K562 (cell line): ENCODE results near the gene BBX. TPM values are rescaled to one million over a fixed set of nuclear protein-coding genes. Genes with fewer than 3 reads are reported as not detected.

ENCODE experiments used
- ATAC-seq: fragments of 200-7000 bp; cut with Tn5 transposase; 3 replicates; pipeline ENCODE4 v1.9.1; 2020; ENCODE audit warnings: moderate library complexity
- BruUV-seq: library from RNA; stranded (reverse); fragments of 400-500 nt; replicated peaks from 2 replicates; lab custom pipeline; 2021; lab: Mats Ljungman, UMichigan
- CTCF ChIA-PET: fragments of 300-600 bp; formaldehyde crosslinking; extraction: SDS; loops from one replicate; lab custom pipeline; 2021; ENCODE audit warnings: low intra/inter-chr PET ratio; lab: Yijun Ruan, JAX
- POLR2A ChIA-PET: fragments of 300-600, 350-650 bp; sonication (Branson Sonifier 250); formaldehyde crosslinking; extraction: SDS; loops from one replicate; lab custom pipeline; 2021; ENCODE audit warnings: antibody characterized with exemption, inconsistent platforms; lab: Yijun Ruan, JAX
- DNase-seq, 4 experiments: peaks; one replicate each; pipeline versions ENCODE4 v3.0.0 to v3.0.0-alpha.2; 2011 to 2018; ENCODE audit warnings: low spot score in 3 of 4, mixed read lengths in 3 of 4; ENCODE audit errors: extremely low read depth in 1 of 4
- FAIRE-seq: peaks from 2 replicates; lab custom pipeline; 2011; peaks lifted over from hg19 to GRCh38; lab: Jason Lieb, UNC
- H2AFZ ChIP-seq: 2 replicates; pipeline ENCODE4 v1.6.0; 2011; ENCODE audit warnings: low read depth, low read length, control low read depth, inconsistent platforms
- H3K27ac ChIP-seq: fragments of 200-600 bp; 3 replicates; pipeline ENCODE4 v1.8.0; 2011; ENCODE audit warnings: low read depth, mild to moderate bottlenecking, control low read depth, inconsistent platforms, low read length, moderate library complexity, mixed read lengths; ENCODE audit errors: extremely low read depth
- H3K27me3 ChIP-seq, 2 experiments: fragments of 300-600 bp in 1 of 2; 2 replicates in 1 of 2; 3 replicates in 1 of 2; pipeline versions ENCODE4 v1.6.0 to v1.8.0; 2011; ENCODE audit warnings: inconsistent platforms in 2 of 2, low read length in 2 of 2, mild to moderate bottlenecking in 1 of 2, mixed read lengths in 1 of 2, moderate library complexity in 1 of 2; ENCODE audit not compliant: control insufficient read depth in 2 of 2, insufficient read depth in 2 of 2
- H3K36me3 ChIP-seq: fragments of 300-600 bp; 3 replicates; pipeline ENCODE4 v1.8.0; 2011; ENCODE audit warnings: mild to moderate bottlenecking, low read length, inconsistent platforms; ENCODE audit not compliant: control insufficient read depth, insufficient read depth
- H3K4me1 ChIP-seq, 2 experiments: fragments of 200-600 bp in 1 of 2; replicated peaks in 1 of 2; 2 replicates in 1 of 2; 3 replicates in 1 of 2; pipeline versions ENCODE4 v1.5.1 to v1.8.0; 2011; ENCODE audit warnings: inconsistent platforms in 2 of 2, low read length in 2 of 2, mild to moderate bottlenecking in 1 of 2, mixed read lengths in 1 of 2, moderate library complexity in 1 of 2; ENCODE audit not compliant: control insufficient read depth in 2 of 2, insufficient read depth in 2 of 2
- H3K4me2 ChIP-seq: 2 replicates; pipeline ENCODE4 v1.6.1; 2011; ENCODE audit warnings: low read length, control low read depth, inconsistent platforms, mixed read lengths; ENCODE audit not compliant: insufficient read depth
- H3K4me3 ChIP-seq: fragments of 200-600 bp; sonication (generic), shearing (Covaris generic); 2 replicates; pipeline ENCODE4 v1.5.1; 2016; ENCODE audit warnings: control low read depth, inconsistent platforms
- H3K79me2 ChIP-seq: fragments of 200-600 bp; 3 replicates; pipeline ENCODE4 v1.8.0; 2011; ENCODE audit warnings: low read length, inconsistent platforms; ENCODE audit not compliant: control insufficient read depth, insufficient read depth
- H3K9ac ChIP-seq, 2 experiments: 2 replicates each; pipeline versions ENCODE4 v1.6.0 to v1.6.1; 2011; ENCODE audit warnings: low read depth in 2 of 2, low read length in 2 of 2, control low read depth in 1 of 2, inconsistent platforms in 1 of 2, mild to moderate bottlenecking in 1 of 2, mixed read lengths in 1 of 2; ENCODE audit not compliant: insufficient read depth in 1 of 2
- H3K9me1 ChIP-seq: one replicate; pipeline ENCODE4 v1.6.0; 2011; ENCODE audit warnings: inconsistent platforms, mild to moderate bottlenecking, low read length, moderate library complexity; ENCODE audit not compliant: control insufficient read depth, insufficient read depth
- H3K9me3 ChIP-seq: replicated peaks from 2 replicates; pipeline ENCODE4 v1.5.1; 2011; ENCODE audit warnings: low read depth, low read length, inconsistent platforms; ENCODE audit not compliant: control insufficient read depth, insufficient read depth
- H4K20me1 ChIP-seq: replicated peaks from 2 replicates; pipeline ENCODE4 v1.6.1; 2011; ENCODE audit warnings: low read length, inconsistent platforms, mixed read lengths; ENCODE audit not compliant: control insufficient read depth, insufficient read depth
- ARID2 ChIP-seq: fragments of 450-650 bp; IDR thresholded peaks from 2 replicates; pipeline ENCODE4 v1.6.1; 2017; ENCODE audit warnings: antibody characterized with exemption, mild to moderate bottlenecking
- BHLHE40 ChIP-seq: IDR thresholded peaks from 2 replicates; pipeline ENCODE4 v1.6.1; 2011; ENCODE audit warnings: low read length, improper control_type of control experiment
- C11orf30 ChIP-seq: fragments of 450-650 bp; IDR thresholded peaks from 2 replicates; pipeline ENCODE4 v1.6.1; 2016; ENCODE audit warnings: low read depth, mild to moderate bottlenecking
- CEBPB ChIP-seq: fragments of 450-650 bp; IDR thresholded peaks from 2 replicates; pipeline ENCODE4 v1.6.1; 2016; ENCODE audit warnings: missing genetic modification characterization, missing compliant biosample characterization
- ETV5 ChIP-seq: sonication (generic); formaldehyde crosslinking; IDR thresholded peaks from 2 replicates; pipeline ENCODE4 v1.4.0; 2020; ENCODE audit warnings: low read depth, mild to moderate bottlenecking, missing genetic modification reagents
- MAFG ChIP-seq: fragments of 450-650 bp; conservative IDR thresholded peaks from 2 replicates; pipeline ENCODE4 v1.6.1; 2016; ENCODE audit warnings: missing genetic modification characterization, missing compliant biosample characterization
- MAFK ChIP-seq: IDR thresholded peaks from 2 replicates; pipeline ENCODE4 v1.6.1; 2011; ENCODE audit warnings: low read length, improper control_type of control experiment
- PRPF4 ChIP-seq: fragments of 200-400 bp; formaldehyde crosslinking; IDR thresholded peaks from one replicate; pipeline ENCODE4 v1.6.1; 2017; ENCODE audit warnings: low read length, low read depth, mild to moderate bottlenecking; ENCODE audit not compliant: insufficient read depth, poor library complexity, severe bottlenecking
- PYGO2 ChIP-seq: fragments of 450-650 bp; IDR thresholded peaks from 2 replicates; pipeline ENCODE4 v1.6.1; 2016; ENCODE audit warnings: mild to moderate bottlenecking, missing genetic modification characterization, moderate library complexity, missing compliant biosample characterization
- SLC30A9 ChIP-seq: fragments of 250-450 bp; sonication (Bioruptor Pico); IDR thresholded peaks from 2 replicates; pipeline ENCODE4 v1.8.0; 2022; ENCODE audit warnings: mild to moderate bottlenecking, moderate library complexity
- ZNF23 ChIP-seq: fragments of 250-450 bp; sonication (Bioruptor Pico); IDR thresholded peaks from 2 replicates; pipeline ENCODE4 v1.4.0; 2020; ENCODE audit warnings: mild to moderate bottlenecking
- ZNF316 ChIP-seq: fragments of 450-650 bp; IDR thresholded peaks from 2 replicates; pipeline ENCODE4 v1.6.1; 2016
- WGBS: fragments of 100-300 bp; shearing (Covaris generic); methylation state at CpG from one replicate; pipeline ENCODE4 v1.1.6; 2016; ENCODE audit warnings: low coverage, mixed read lengths; ENCODE audit not compliant: insufficient coverage; ENCODE audit errors: missing lambda C conversion rate; 5-methylcytosine and 5-hydroxymethylcytosine counted together
- in situ Hi-C: fragments of 300-500 bp; cut with MboI; formaldehyde crosslinking; loops from 4 replicates; pipeline ENCODE4 v1.15.0; 2018; ENCODE audit warnings: inconsistent platforms, mixed read lengths
- intact Hi-C: fragments of 100-400 bp; cut with micrococcal nuclease; formaldehyde crosslinking; loops from 2 replicates; pipeline ENCODE4 v1.14.2; 2022
- polyA plus RNA-seq, 8 experiments: library from polyadenylated mRNA; depleted of rRNA in 4 of 8; stranded (reverse) in 5 of 8; unstranded in 3 of 8; fragments of >200 nt; fragmentation: Nextera tagmentation in 2 of 8; fragmentation: Illumina TruSeq in 1 of 8; extraction: Ambion mirVana in 2 of 8; extraction: Trizol in 1 of 8; gene quantifications; 2 replicates each; pipeline versions ENCODE4 v1.2.1 to v1.2.3, GENCODE V29; 2011 to 2014; ENCODE audit warnings: inconsistent platforms in 1 of 8, missing spikeins in 1 of 8
- total RNA-seq, 7 experiments: library from RNA; depleted of rRNA in 6 of 7; stranded (reverse); fragments of >200 nt in 6 of 7; fragmentation: Illumina TruSeq in 2 of 7; extraction: Trizol in 2 of 7; gene quantifications; 2 replicates each; pipeline versions ENCODE4 v1.2.1 to v1.2.3, GENCODE V29; 2011 to 2021; ENCODE audit warnings: low replicate concordance in 1 of 7
- TF ChIP-seq, protein P1 (sequence below): fragments of 450-650 bp; IDR thresholded peaks from 2 replicates; pipeline ENCODE4 v1.6.1; 2016; ENCODE audit warnings: borderline replicate concordance
- TF ChIP-seq, protein P2 (sequence below): IDR thresholded peaks from 2 replicates; pipeline ENCODE4 v1.6.1; 2011; ENCODE audit warnings: borderline replicate concordance, low read depth, mild to moderate bottlenecking, moderate library complexity, low read length; ENCODE audit not compliant: insufficient read depth, poor library complexity, severe bottlenecking

The BBX gene
- total and polyA plus RNA-seq, 9 of the 15 experiments (the other 6 are each of a cell fraction or from before 2014, with no cell fraction given) = 4.9 to 19.5 (median 11.8) TPM

DNA sequence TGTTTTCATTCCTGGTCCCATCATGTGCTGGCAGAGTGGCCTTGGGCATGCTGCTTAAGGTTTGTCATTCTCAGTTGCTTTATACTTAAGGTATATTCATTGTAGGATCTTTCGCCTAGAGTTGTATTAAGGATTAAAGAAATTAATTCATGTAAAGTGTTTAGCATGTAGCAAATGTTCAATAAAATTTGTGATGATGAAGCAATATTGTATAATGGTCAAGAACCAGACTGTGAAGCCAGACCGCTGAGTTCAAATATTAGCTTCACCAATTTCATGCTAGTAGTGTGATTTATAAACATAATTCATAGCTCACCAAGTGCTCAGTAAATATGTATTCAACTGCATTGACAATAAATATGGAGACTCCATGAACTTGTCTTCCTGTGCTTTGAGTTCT, 178.5 kb downstream of the BBX start:
- no peak overlapping the region for H3K9ac ChIP-seq
- no peaks in the 10 kb centered on the region for H3K9me1 ChIP-seq
- FAIRE-seq (no peak), ATAC-seq (no peak), DNase-seq (no peak)
- TF ChIP-seq MAFG (tag) (0 out of 2 replicates have a peak, but pooled peaks have one; percentile 29), ZNF316 (peak; percentile 52), ETV5 (CRISPR knock-in tag) (no peak), C11orf30 (peak; percentile 35; the same call in 1 of the 2 replicates)
- in situ Hi-C loops (no loop called here), intact Hi-C loops (no loop called here)
- no peaks in the 10 kb centered on the region for H3K79me2 ChIP-seq
- WGBS = 50% methylated on average over 2 of the region's 2 CpGs
- H4K20me1 ChIP-seq = peaks cover 4% of the 10 kb centered on the region; the same call in 1 of the 2 replicates
- ChIA-PET CTCF (no interaction called here), POLR2A (no interaction called here)
- BruUV-seq = no TSS peak
- no peak overlapping the region for H3K27ac ChIP-seq
- H3K4me2 ChIP-seq = no peak overlapping the region
- no peaks in the 10 kb centered on the region for H3K27me3 ChIP-seq
- H3K4me3 ChIP-seq = no peak overlapping the region
- no peaks in the 10 kb centered on the region for H3K36me3 ChIP-seq
- H2AFZ ChIP-seq = no peak overlapping the region
- H3K9me3 ChIP-seq = no peaks in the 10 kb centered on the region
- no peaks in the 10 kb centered on the region; a peak in 1 of 5 replicates for H3K4me1 ChIP-seq

DNA sequence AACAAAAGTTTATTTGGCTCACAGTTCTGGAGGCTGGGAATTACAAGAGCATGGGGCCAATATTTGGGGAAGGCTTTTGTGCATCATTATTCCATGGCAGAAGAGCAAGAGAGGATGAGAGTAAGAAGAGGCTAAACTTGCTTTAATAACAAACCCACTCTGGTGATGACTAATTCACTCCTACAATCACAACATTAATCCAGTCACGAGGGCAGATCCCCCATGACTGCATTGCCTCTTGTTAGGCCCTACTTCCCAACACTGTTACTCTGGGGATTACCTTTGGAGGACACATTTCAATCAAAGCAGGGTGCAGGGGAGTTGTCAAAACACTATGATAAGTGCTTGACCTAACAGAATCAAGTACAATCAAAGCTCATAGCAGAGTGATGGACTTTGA, 181.7 kb downstream of the BBX start:
- H3K9ac ChIP-seq = no peak overlapping the region
- H3K4me3 ChIP-seq = no peak overlapping the region
- no TSS peak for BruUV-seq
- intact Hi-C loops (no loop called here), in situ Hi-C loops (no loop called here)
- H3K9me3 ChIP-seq = no peaks in the 10 kb centered on the region
- ChIA-PET POLR2A (interaction anchor here (0.6 kb wide), 1 partner anchor 1333 kb away, joined by 3 read pairs; no protein-coding TSS in a partner anchor), CTCF (no interaction called here)
- no peak overlapping the region for H2AFZ ChIP-seq
- DNase-seq = no peak
- no peaks in the 10 kb centered on the region for H3K4me1 ChIP-seq
- no peaks in the 10 kb centered on the region for H3K27me3 ChIP-seq
- H4K20me1 ChIP-seq = peaks cover 4% of the 10 kb centered on the region; the same call in 1 of the 2 replicates
- 0% methylated on average over 1 of the region's 1 CpG for WGBS
- no peak for ATAC-seq
- no peaks in the 10 kb centered on the region for H3K79me2 ChIP-seq
- H3K36me3 ChIP-seq = no peaks in the 10 kb centered on the region
- no peak overlapping the region for H3K4me2 ChIP-seq
- no peaks in the 10 kb centered on the region for H3K9me1 ChIP-seq
- no peak for FAIRE-seq
- no peak overlapping the region for H3K27ac ChIP-seq
- TF ChIP-seq MAFK (no peak), ARID2 (no peak), PRPF4 (no peak), BHLHE40 (no peak), ZNF23 (no peak), CEBPB (tag) (no peak), SLC30A9 (CRISPR knock-in tag) (no peak), PYGO2 (no peak)
- TF ChIP-seq, protein P1, sequence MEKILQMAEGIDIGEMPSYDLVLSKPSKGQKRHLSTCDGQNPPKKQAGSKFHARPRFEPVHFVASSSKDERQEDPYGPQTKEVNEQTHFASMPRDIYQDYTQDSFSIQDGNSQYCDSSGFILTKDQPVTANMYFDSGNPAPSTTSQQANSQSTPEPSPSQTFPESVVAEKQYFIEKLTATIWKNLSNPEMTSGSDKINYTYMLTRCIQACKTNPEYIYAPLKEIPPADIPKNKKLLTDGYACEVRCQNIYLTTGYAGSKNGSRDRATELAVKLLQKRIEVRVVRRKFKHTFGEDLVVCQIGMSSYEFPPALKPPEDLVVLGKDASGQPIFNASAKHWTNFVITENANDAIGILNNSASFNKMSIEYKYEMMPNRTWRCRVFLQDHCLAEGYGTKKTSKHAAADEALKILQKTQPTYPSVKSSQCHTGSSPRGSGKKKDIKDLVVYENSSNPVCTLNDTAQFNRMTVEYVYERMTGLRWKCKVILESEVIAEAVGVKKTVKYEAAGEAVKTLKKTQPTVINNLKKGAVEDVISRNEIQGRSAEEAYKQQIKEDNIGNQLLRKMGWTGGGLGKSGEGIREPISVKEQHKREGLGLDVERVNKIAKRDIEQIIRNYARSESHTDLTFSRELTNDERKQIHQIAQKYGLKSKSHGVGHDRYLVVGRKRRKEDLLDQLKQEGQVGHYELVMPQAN = no peak
- TF ChIP-seq, protein P2, sequence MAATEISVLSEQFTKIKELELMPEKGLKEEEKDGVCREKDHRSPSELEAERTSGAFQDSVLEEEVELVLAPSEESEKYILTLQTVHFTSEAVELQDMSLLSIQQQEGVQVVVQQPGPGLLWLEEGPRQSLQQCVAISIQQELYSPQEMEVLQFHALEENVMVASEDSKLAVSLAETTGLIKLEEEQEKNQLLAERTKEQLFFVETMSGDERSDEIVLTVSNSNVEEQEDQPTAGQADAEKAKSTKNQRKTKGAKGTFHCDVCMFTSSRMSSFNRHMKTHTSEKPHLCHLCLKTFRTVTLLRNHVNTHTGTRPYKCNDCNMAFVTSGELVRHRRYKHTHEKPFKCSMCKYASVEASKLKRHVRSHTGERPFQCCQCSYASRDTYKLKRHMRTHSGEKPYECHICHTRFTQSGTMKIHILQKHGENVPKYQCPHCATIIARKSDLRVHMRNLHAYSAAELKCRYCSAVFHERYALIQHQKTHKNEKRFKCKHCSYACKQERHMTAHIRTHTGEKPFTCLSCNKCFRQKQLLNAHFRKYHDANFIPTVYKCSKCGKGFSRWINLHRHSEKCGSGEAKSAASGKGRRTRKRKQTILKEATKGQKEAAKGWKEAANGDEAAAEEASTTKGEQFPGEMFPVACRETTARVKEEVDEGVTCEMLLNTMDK = no peak
